ENCODE data around the gene CBL.

GRCh38 chr11:119282495-119282894, 76.4 kb downstream of the CBL start:
- TF ChIP-seq CTCF (conservative IDR thresholded peaks at IDR 0.05; ENCODE audit: low read depth in 2 of 2) = no peak
- TF ChIP-seq EZH2 (IDR thresholded peaks at IDR 0.05; ENCODE audit: low read depth, unreplicated experiment) = no peak
- no peak for TF ChIP-seq EZH2phosphoT487 (IDR thresholded peaks at IDR 0.05; ENCODE audit: unreplicated experiment)

Measured in GM23338 (cell line).